Measurements from ENCODE around the gene CASP9. TPM values are rescaled to one million over a fixed set of nuclear protein-coding genes. Genes with fewer than 3 reads are reported as not detected.
A peak's percentile ranks its signal among the peaks of the same experiment; 100 is the strongest.
"Not testable (repeated sequence)": the region's sequence is repeated elsewhere in the genome, so short reads cannot be mapped to it uniquely, and the experiment has no call there.

CASP9 gene
- total and polyA plus RNA-seq, 2 experiments from 2014 or later = 14.2 to 17.1 TPM

- Histone ChIP-seq H3K27me3 (no peaks in the 10 kb centered on the region), H3K9me2 (replicated peaks; ENCODE audit: insufficient read depth) (no peaks in the 10 kb centered on the region), H3K79me2 (peaks cover 35% of the 10 kb centered on the region), H2AFZ (no peak overlapping the region), H3K27ac (no peak overlapping the region), H3K36me3 (replicated peaks; ENCODE audit: insufficient read depth, low read depth) (no peaks in the 10 kb centered on the region), H3K4me2 (peak overlapping the region; percentile 72), H3K4me3 (no peak overlapping the region), H4K20me1 (ENCODE audit: insufficient read depth, poor library complexity, severe bottlenecking) (no peaks in the 10 kb centered on the region), H3K9me3 (ENCODE audit: low read depth) (no peaks in the 10 kb centered on the region), H3K4me1 (ENCODE audit: insufficient read depth) (peaks cover 11% of the 10 kb centered on the region)
- DNase-seq (ENCODE audit: low spot score) = no peak
- 95% methylated on average over 4 of the region's 4 CpGs for WGBS (ENCODE audit: low lambda C conversion rate, missing lambda C conversion rate)
- TF ChIP-seq, protein P1, sequence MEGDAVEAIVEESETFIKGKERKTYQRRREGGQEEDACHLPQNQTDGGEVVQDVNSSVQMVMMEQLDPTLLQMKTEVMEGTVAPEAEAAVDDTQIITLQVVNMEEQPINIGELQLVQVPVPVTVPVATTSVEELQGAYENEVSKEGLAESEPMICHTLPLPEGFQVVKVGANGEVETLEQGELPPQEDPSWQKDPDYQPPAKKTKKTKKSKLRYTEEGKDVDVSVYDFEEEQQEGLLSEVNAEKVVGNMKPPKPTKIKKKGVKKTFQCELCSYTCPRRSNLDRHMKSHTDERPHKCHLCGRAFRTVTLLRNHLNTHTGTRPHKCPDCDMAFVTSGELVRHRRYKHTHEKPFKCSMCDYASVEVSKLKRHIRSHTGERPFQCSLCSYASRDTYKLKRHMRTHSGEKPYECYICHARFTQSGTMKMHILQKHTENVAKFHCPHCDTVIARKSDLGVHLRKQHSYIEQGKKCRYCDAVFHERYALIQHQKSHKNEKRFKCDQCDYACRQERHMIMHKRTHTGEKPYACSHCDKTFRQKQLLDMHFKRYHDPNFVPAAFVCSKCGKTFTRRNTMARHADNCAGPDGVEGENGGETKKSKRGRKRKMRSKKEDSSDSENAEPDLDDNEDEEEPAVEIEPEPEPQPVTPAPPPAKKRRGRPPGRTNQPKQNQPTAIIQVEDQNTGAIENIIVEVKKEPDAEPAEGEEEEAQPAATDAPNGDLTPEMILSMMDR (IDR thresholded peaks at IDR 0.05; ENCODE audit: poor library complexity) = no peak
- TF ChIP-seq EZH2phosphoT487 (IDR thresholded peaks at IDR 0.05; ENCODE audit: low read depth, severe bottlenecking, unreplicated experiment) = no peak
- TF ChIP-seq EZH2 (IDR thresholded peaks at IDR 0.05; ENCODE audit: borderline replicate concordance) = no peak
Measured at GRCh38 chr1:15522551-15522950, 1.5 kb downstream of the CASP9 start.

- 85% methylated on average over 17 of the region's 17 CpGs for WGBS (ENCODE audit: low lambda C conversion rate, missing lambda C conversion rate)
- H2AFZ ChIP-seq; H3K36me3 ChIP-seq (replicated peaks; ENCODE audit: insufficient read depth, low read depth); H3K9me3 ChIP-seq (ENCODE audit: low read depth); H3K9me2 ChIP-seq (replicated peaks; ENCODE audit: insufficient read depth); H4K20me1 ChIP-seq (ENCODE audit: insufficient read depth, poor library complexity, severe bottlenecking); H3K4me3 ChIP-seq; H3K27ac ChIP-seq; DNase-seq (ENCODE audit: low spot score); H3K27me3 ChIP-seq; H3K4me2 ChIP-seq: not testable (repeated sequence)
- Histone ChIP-seq H3K4me1 (ENCODE audit: insufficient read depth) (peaks cover 11% of the 10 kb centered on the region), H3K79me2 (peaks cover 33% of the 10 kb centered on the region)
Measured at GRCh38 chr1:15521206-15521906, 2.7 kb downstream of the CASP9 start.

DNA sequence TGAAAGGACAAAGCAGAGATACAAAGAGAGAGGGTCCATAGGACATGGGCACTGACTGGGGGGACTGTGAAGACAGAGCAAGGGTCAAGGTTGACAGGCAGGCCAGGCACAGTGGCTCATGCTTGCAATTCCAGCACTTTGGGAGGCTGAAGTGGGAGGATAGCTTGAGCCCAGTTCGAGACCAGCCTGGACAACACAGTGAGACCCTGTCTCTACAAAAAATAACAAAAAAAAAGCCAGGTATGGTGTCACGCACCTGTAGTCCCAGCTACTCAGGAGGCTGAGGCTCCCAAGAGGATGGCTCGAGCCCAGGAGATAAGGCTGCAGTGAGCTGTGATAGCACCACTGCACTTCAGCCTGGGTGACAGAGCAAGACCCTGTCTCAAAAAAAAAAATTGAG, 4.4 kb downstream of the CASP9 start:
- H3K27me3 ChIP-seq = no peaks in the 10 kb centered on the region
- no peak overlapping the region for H2AFZ ChIP-seq
- H3K9me3 ChIP-seq (ENCODE audit: low read depth) = no peaks in the 10 kb centered on the region
- no peak for DNase-seq (ENCODE audit: low spot score)
- no peak overlapping the region for H3K27ac ChIP-seq
- H4K20me1 ChIP-seq (ENCODE audit: insufficient read depth, poor library complexity, severe bottlenecking) = no peaks in the 10 kb centered on the region
- H3K4me2 ChIP-seq = no peak overlapping the region
- H3K79me2 ChIP-seq = peaks cover 33% of the 10 kb centered on the region
- no peaks in the 10 kb centered on the region for H3K9me2 ChIP-seq (replicated peaks; ENCODE audit: insufficient read depth)
- WGBS (ENCODE audit: low lambda C conversion rate, missing lambda C conversion rate) = 90% methylated on average over 3 of the region's 3 CpGs
- no peak overlapping the region for H3K4me3 ChIP-seq
- TF ChIP-seq EZH2 (IDR thresholded peaks at IDR 0.05; ENCODE audit: borderline replicate concordance) = no peak
- no peak for TF ChIP-seq EZH2phosphoT487 (IDR thresholded peaks at IDR 0.05; ENCODE audit: low read depth, severe bottlenecking, unreplicated experiment)
- TF ChIP-seq, protein P1 (IDR thresholded peaks at IDR 0.05; ENCODE audit: poor library complexity) = no peak
- H3K4me1 ChIP-seq (ENCODE audit: insufficient read depth) = peaks cover 4% of the 10 kb centered on the region
- no peaks in the 10 kb centered on the region for H3K36me3 ChIP-seq (replicated peaks; ENCODE audit: insufficient read depth, low read depth)

DNA sequence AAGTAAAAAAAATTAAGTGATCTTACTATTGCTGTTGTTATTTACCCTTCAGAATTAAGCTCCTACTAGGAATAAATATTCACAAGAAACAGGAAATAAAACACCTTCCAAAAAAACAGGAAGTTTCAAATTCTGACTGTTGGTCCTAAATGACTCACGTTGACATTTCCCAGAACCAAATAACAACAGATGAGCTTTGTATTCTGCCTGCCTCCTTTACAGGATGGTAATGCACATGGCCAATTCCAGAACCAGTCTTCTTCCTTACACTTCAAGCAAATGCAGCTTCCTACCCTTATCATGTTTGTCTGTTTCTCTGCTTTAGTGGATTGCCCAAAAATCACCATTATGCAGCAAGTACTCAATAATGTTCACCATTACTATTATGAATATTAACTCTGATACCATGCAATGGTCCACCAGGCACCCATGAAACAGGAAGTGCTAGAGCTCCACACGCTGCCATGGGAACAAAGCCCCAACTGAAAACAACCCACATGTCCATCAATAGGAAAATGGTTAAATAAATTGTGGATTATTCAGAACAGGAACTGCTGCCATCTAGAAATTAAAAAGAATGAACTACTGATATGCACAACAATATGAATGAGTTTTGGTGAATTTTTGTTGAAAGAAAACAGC, 8.9 kb downstream of the CASP9 start:
- H3K27me3 ChIP-seq = no peaks in the 10 kb centered on the region
- H3K4me1 ChIP-seq (ENCODE audit: insufficient read depth) = no peaks in the 10 kb centered on the region
- H3K9me3 ChIP-seq (ENCODE audit: low read depth) = no peaks in the 10 kb centered on the region
- H3K27ac ChIP-seq = no peak overlapping the region
- H2AFZ ChIP-seq = no peak overlapping the region
- H4K20me1 ChIP-seq (ENCODE audit: insufficient read depth, poor library complexity, severe bottlenecking) = no peaks in the 10 kb centered on the region
- DNase-seq (ENCODE audit: low spot score) = no peak
- H3K4me2 ChIP-seq = no peak overlapping the region
- H3K36me3 ChIP-seq (replicated peaks; ENCODE audit: insufficient read depth, low read depth) = no peaks in the 10 kb centered on the region
- 78% methylated on average over 2 of the region's 2 CpGs for WGBS (ENCODE audit: low lambda C conversion rate, missing lambda C conversion rate)
- H3K4me3 ChIP-seq = no peak overlapping the region
- H3K79me2 ChIP-seq = peaks cover 8% of the 10 kb centered on the region
- no peak for TF ChIP-seq EZH2 (IDR thresholded peaks at IDR 0.05; ENCODE audit: borderline replicate concordance)
- TF ChIP-seq EZH2phosphoT487 (IDR thresholded peaks at IDR 0.05; ENCODE audit: low read depth, severe bottlenecking, unreplicated experiment) = no peak
- TF ChIP-seq, protein P1 (IDR thresholded peaks at IDR 0.05; ENCODE audit: poor library complexity) = no peak
- no peaks in the 10 kb centered on the region for H3K9me2 ChIP-seq (replicated peaks; ENCODE audit: insufficient read depth)

DNA sequence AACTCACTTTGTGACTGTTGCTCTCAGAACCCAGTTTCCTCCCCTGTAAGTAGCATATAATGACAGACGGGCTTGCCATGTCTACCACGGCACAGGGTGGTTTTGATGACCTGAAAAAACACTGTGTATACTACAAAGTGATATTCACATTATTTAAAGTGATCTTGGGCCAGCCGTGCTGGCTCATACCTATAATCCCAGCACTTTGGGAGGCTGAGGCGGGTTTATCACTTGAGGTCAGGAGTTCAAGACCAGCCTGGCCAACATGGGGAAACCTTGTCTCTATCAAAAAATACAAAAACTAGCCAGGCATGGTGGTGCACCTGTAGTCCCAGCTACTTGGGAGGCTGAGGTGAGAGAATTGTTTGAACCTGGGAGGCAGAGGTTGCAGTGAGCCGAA, 9.5 kb downstream of the CASP9 start:
- not testable (repeated sequence) for DNase-seq (ENCODE audit: low spot score); H3K4me3 ChIP-seq; H3K9me3 ChIP-seq (ENCODE audit: low read depth); H3K36me3 ChIP-seq (replicated peaks; ENCODE audit: insufficient read depth, low read depth); H2AFZ ChIP-seq; H3K27ac ChIP-seq; H3K9me2 ChIP-seq (replicated peaks; ENCODE audit: insufficient read depth); H3K4me2 ChIP-seq; H3K27me3 ChIP-seq; H3K79me2 ChIP-seq; H4K20me1 ChIP-seq (ENCODE audit: insufficient read depth, poor library complexity, severe bottlenecking); H3K4me1 ChIP-seq (ENCODE audit: insufficient read depth)
- WGBS (ENCODE audit: low lambda C conversion rate, missing lambda C conversion rate) = 94% methylated on average over 5 of the region's 5 CpGs
